Ramos (cell line): ENCODE results near the gene ANKRD44.
"Not testable (repeated sequence)": the region's sequence is repeated elsewhere in the genome, so short reads cannot be mapped to it uniquely, and the experiment has no call there.

Source experiments
- in situ Hi-C: fragments of 300-500 bp; cut with MboI; formaldehyde crosslinking; loops from one replicate; pipeline ENCODE4 v1.14.3; 2022; ENCODE audit warnings: low sequenced_read_pairs; ENCODE audit not compliant: unreplicated experiment

The ANKRD44 gene

GRCh38 chr2:197245829-197246804 lies 64.5 kb downstream of the ANKRD44 start:
- in situ Hi-C loops = no loop called here

GRCh38 chr2:197244349-197244748 lies 66.2 kb downstream of the ANKRD44 start:
- in situ Hi-C loops = no loop called here

DNA sequence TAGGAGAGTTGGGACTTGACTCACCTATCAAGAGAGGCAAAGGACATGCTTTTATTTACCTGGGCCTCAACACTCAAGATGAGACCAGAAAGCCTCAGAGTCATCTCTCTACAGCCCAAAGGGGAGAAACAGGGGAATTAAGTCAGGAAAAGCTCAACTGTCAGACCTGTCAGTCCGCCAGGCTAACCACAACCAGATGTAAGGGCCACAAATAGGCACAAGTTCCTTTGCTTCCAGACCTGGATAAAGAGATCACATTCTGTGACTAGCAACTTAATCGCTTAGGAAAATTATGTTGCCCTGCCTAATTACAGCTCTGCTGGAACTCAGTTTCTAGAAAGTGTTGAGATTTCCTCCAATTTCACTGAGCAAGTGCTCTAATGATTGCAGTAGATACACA lies 67.9 kb downstream of the ANKRD44 start:
- in situ Hi-C loops = no loop called here

- in situ Hi-C loops = no loop called here
These were observed 69.0 kb downstream of the ANKRD44 start for GRCh38 chr2:197241596-197241995.

DNA sequence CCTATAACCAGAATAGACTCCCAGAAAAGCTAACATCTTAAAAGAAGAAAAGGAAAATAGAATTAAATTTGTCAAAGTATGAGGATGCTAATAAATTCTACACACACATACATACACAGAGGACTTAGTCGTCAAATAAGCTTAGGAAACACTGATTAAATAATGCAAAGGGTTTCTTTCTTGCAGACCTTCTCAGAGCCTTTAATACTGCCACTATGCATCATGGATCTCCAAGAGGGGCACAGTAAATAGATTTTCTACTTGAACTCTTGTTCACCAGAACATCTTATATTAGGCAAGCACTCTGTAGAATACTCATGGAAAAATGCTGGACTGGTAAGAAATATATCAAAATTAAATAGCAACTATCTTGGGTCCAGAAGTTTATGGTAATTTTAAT lies 69.4 kb downstream of the ANKRD44 start:
- in situ Hi-C loops = no loop called here

GRCh38 chr2:197240421-197241041 lies 70.0 kb downstream of the ANKRD44 start:
- in situ Hi-C loops = no loop called here

DNA sequence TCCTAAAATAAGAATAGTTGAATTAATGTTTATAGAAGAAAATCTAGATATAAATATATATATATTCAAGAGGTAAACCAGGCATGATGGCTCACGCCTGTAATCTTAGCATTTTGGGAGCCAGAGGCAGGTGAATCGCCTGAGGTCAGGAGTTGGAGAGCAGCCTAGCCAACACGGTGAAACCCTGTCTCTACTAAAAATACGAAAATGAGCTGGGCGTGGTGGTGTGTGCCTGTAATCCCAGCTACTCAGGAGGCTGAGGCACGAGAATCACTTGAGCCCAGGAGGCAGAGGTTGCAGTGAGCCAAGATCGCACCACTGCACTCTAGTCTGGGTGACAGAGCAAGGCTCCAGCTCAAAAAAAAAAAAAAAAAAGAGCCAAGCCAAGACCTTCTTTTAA lies 70.6 kb downstream of the ANKRD44 start:
- in situ Hi-C loops = not testable (repeated sequence)

- in situ Hi-C loops = no loop called here
These were observed 71.1 kb downstream of the ANKRD44 start for GRCh38 chr2:197239434-197239833.

GRCh38 chr2:197238043-197238365 lies 72.6 kb downstream of the ANKRD44 start:
- in situ Hi-C loops = no loop called here

GRCh38 chr2:197237291-197238042 lies 73.1 kb downstream of the ANKRD44 start:
- in situ Hi-C loops = no loop called here

- in situ Hi-C loops = no loop called here
These were observed 73.8 kb downstream of the ANKRD44 start for GRCh38 chr2:197236816-197237215.

DNA sequence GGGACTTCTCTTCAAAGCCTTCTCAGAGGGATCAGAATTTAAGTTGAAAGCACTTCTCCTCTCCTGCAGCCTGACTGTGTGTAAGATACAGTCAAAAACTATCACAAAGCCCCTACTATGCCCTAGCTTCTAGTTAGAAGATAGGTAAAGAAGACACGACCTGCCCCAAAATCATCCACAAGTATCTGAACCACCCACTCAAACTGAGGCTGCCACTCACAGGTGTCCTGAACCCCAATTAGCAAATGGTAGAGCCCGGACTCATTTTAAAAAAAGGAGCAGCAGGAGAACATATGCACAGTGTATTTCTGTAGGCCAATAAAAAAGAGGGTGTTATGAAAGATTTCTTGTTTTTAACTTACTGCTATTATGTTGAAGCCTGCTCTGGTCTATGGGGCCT lies 74.4 kb downstream of the ANKRD44 start:
- in situ Hi-C loops = no loop called here

GRCh38 chr2:197235711-197236110 lies 74.9 kb downstream of the ANKRD44 start:
- in situ Hi-C loops = no loop called here

DNA sequence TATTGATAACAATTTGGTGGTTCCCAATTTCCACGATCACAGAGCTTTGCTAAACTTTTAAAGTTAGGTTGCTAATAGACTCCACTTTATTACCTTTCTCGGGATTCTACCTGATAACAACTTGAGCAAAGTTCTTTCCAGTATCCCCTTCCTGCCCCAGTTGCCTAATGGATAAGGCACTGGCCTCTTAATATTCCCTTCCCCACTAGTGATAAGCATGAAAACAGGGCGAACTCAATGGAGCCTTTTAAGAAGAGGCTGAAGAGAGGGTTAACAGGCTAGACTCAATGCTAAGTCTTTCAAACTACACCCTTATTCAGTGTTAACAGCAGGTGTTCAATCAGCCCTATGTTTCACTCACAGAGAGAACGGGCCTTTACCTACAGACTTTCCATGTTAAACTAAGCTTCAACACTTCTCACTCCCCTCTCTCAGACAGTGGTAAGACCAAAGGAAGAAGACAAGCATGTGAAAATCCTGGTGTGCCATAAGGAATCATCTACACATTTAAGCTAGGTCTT lies 75.8 kb downstream of the ANKRD44 start:
- in situ Hi-C loops = no loop called here

DNA sequence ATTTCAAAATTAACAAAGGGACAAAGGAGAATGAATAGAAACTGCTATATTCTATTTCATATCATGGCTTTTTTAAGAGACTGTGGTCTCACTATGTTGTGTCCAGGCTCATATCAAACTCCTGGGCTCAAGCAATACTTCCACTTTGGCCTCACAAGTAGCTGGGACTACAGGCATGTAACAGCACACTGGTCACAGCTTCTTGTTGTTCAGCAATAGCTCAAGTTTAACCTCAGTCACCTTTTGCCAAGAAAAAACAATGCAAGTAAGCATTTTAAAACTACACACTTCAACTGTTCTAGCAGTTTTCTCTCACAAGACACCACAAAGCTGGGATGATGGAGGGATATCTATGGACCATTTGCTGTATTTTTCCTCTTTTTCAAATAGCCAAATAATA lies 77.1 kb downstream of the ANKRD44 start:
- in situ Hi-C loops = no loop called here

DNA sequence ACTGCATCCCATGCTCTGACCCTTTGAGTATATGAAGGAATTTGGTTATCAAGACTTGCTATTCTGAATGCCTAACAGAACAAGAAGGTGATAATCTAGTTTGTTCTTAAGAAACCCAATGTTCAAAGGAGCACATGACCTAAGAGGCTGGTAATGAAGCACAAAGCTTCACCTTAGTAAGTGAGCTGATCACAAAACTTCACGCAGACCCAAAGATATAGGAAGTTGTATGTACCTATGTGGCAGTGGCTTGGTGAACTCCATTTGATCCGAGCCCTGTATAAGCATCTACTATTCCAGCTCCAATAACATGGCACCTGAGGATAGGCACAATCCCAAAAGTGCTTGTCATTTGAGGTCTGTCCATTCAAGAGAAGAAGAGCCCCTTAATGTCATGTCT lies 78.6 kb downstream of the ANKRD44 start:
- in situ Hi-C loops = no loop called here

GRCh38 chr2:197229509-197230443 lies 80.8 kb downstream of the ANKRD44 start:
- in situ Hi-C loops = no loop called here

DNA sequence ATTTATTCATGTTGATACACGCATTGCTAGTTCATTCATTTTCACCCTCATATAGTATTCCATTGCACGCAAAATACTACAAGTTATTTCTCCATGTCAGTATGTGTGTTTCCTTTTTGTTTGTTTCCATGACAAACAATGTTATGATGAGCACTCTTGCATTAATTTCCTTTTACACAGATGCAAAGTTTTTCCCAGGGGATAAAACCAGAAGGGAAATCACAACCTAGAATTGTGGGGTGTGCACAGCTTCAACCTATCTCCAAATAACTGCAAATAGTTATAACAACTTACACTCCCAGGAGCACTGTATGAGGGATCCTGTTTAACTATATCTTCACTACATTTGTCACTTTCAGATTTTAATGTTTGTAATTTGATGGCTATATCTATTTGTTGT lies 87.1 kb downstream of the ANKRD44 start:
- in situ Hi-C loops = no loop called here

GRCh38 chr2:197219636-197220035 lies 90.9 kb downstream of the ANKRD44 start:
- in situ Hi-C loops = no loop called here

DNA sequence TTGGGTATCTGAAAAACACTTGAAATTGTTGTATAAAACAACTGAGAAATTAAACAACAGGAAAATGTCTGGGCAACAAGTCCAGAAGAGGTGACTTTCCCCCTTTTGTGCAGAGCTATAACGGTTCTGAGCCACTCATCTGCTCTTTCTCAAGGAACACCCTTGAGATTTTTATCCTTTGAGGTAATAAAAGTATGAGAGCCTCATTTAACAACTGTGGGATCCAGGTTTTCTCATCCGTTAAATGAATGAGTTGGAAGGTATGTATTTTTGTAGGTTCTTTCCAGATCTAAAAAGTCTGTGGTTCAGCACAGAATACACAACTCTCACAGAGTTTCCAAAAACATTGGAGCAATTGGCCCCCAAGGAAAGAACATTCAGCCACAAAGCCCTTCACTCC lies 93.0 kb downstream of the ANKRD44 start:
- in situ Hi-C loops = no loop called here
